HAP-1 (cell line): Measurements from ENCODE around the gene OAS3.

Experiments used
- DNase-seq, 2 experiments: peaks; one replicate each; pipeline ENCODE4 v3.0.0-alpha.2; 2016 to 2020; ENCODE audit warnings: low spot score in 2 of 2
- H3K27me3 ChIP-seq: fragments of 250-450 bp; sonication (Bioruptor Pico); 2 replicates; pipeline ENCODE4 v1.5.1; 2020; ENCODE audit warnings: low read depth, mild to moderate bottlenecking, moderate library complexity
- H3K36me3 ChIP-seq: fragments of 250-450 bp; sonication (Bioruptor Pico); replicated peaks from 2 replicates; pipeline ENCODE4 v1.5.1; 2020; ENCODE audit warnings: mild to moderate bottlenecking
- H3K4me1 ChIP-seq: fragments of 250-450 bp; sonication (Bioruptor Pico); 2 replicates; pipeline ENCODE4 v1.5.1; 2020; ENCODE audit warnings: mild to moderate bottlenecking
- H3K4me3 ChIP-seq: fragments of 250-450 bp; sonication (Bioruptor Pico); 2 replicates; pipeline ENCODE4 v1.5.1; 2020; ENCODE audit warnings: mild to moderate bottlenecking, moderate library complexity
- H3K9me3 ChIP-seq: fragments of 250-450 bp; sonication (Bioruptor Pico); 2 replicates; pipeline ENCODE4 v1.5.1; 2020; ENCODE audit warnings: mild to moderate bottlenecking, moderate library complexity
- in situ Hi-C: fragments of 300-500 bp; cut with MboI; formaldehyde crosslinking; loops from 3 replicates; pipeline ENCODE4 v1.14.3; 2020; ENCODE audit warnings: low sequenced_read_pairs, inconsistent platforms, mixed read lengths

OAS3 gene

DNA sequence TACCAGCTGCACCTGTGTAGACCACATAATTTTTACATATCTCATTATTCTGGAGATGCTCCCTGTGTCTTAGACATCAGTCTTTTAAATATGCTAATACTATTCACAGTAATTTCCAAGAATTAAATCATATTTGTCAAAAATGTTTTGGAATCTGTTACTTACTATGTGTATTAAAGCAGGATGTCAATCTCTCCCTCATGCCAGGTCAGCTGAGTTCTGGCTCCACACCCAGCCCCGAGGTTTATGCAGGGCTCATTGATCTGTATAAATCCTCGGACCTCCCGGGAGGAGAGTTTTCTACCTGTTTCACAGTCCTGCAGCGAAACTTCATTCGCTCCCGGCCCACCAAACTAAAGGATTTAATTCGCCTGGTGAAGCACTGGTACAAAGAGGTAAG lies 67.9 kb downstream of the OAS3 start:
- Histone ChIP-seq H3K4me3 (no peak overlapping the region), H3K36me3 (no peaks in the 10 kb centered on the region), H3K4me1 (no peaks in the 10 kb centered on the region), H3K27me3 (peaks cover 20% of the 10 kb centered on the region), H3K9me3 (peaks cover 2% of the 10 kb centered on the region; the same call in 1 of the 2 replicates)
- DNase-seq: no peak
- in situ Hi-C loops: no loop called here

DNA sequence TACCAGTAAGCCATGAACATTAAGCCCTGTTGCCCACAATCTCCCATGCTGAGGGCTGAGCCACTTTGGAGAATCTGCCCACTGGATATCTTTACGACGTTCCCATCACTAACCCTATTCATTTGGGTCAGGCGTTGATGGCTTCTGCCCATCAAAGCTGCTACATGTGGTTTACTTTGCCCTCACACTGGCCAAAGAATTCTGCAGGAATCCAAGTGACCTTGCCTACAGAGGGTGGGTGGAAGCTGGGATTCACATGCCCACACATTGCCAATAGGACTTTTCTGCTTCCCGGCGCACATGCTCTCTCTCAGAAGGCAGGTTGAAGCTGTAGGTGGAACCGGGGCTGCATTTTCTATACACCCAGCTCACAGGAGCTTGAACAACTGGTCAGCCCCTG lies 68.4 kb downstream of the OAS3 start:
- no peaks in the 10 kb centered on the region for H3K4me1 ChIP-seq
- H3K9me3 ChIP-seq: peaks cover 2% of the 10 kb centered on the region; the same call in 1 of the 2 replicates
- no peak overlapping the region for H3K4me3 ChIP-seq
- no peaks in the 10 kb centered on the region for H3K36me3 ChIP-seq
- DNase-seq: no peak
- in situ Hi-C loops: no loop called here
- H3K27me3 ChIP-seq: peaks cover 20% of the 10 kb centered on the region

DNA sequence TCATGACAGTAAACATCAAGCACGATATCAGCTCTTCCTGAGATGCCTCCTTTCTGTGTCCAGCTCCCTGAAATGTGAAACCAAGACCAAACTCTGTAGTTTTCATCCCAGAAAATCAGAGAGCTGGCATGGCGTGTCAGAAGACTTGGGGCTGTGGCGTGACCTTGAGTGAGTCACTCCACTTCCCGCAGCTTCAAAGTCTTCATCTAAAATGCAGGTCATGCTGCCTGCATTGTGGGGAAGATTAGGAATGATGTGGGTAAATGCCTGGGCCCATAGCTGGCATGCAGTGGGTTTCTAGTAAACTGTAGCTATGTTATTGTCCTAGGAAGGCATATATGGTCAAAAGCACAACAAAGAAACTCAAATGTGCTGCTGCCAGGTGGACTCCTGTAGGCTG lies 68.9 kb downstream of the OAS3 start:
- no peak overlapping the region for H3K4me3 ChIP-seq
- peaks cover 2% of the 10 kb centered on the region; the same call in 1 of the 2 replicates for H3K9me3 ChIP-seq
- H3K36me3 ChIP-seq: no peaks in the 10 kb centered on the region
- DNase-seq: no peak
- in situ Hi-C loops: no loop called here
- H3K27me3 ChIP-seq: peaks cover 20% of the 10 kb centered on the region
- H3K4me1 ChIP-seq: no peaks in the 10 kb centered on the region

DNA sequence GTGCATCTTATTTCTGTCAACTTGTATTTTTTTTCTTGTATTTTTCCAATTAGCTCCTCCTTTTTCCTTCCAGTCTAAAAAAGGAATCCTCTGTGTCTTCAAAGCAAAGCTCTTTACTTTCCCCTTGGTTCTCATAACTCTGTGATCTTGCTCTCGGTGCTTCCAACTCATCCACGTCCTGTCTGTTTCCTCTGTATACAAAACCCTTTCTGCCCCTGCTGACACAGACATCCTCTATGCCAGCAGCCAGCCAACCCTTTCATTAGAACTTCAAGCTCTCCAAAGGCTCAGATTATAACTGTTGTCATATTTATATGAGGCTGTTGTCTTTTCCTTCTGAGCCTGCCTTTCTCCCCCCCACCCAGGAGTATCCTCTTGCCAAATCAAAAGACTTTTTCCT lies 72.4 kb downstream of the OAS3 start:
- no peak for DNase-seq
- H3K4me1 ChIP-seq: no peaks in the 10 kb centered on the region
- in situ Hi-C loops: no loop called here
- H3K36me3 ChIP-seq: no peaks in the 10 kb centered on the region
- peaks cover 16% of the 10 kb centered on the region for H3K27me3 ChIP-seq
- peaks cover 2% of the 10 kb centered on the region; the same call in 1 of the 2 replicates for H3K9me3 ChIP-seq
- no peak overlapping the region for H3K4me3 ChIP-seq

DNA sequence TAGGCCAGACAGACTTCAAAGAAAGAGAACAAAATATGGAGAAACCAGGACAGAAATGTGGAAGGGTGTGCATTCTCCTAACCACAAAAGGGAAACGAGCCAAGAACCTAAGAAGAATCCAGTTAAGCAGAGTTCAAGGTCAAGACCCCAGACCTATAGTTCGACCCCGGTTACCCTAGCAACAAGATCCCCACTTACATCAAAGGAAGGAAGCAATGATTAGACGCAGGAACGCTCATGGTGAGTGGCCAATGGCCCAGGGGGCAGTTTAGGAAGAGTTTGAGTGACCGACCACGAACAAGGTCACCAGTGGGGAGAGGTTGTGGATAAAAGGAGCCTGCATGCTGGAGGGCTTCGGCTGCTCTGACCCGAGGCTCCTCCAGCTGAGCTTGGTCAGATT lies 76.3 kb downstream of the OAS3 start:
- DNase-seq: no peak
- in situ Hi-C loops: no loop called here
- Histone ChIP-seq H3K4me3 (no peak overlapping the region), H3K9me3 (peaks cover 2% of the 10 kb centered on the region; the same call in 1 of the 2 replicates), H3K4me1 (no peaks in the 10 kb centered on the region), H3K27me3 (peaks cover 6% of the 10 kb centered on the region), H3K36me3 (no peaks in the 10 kb centered on the region)

DNA sequence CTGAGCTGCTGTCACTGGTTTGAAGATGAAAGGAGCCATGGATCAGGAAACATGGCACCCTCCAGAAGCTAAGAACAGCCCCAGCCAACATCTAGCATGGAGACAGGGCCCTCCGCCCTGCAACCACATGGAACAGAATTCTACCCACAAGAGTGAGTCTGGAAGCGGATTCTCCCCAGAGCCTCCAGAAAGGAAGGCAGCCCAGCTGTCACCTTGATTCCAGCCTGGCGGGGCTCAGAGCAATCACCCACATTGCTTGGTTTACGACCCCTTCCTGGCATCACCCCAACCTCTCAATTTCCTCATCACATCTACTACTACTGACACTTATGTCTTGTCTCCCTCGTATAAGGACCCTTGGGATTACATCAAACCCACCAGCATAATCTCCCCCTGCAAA lies 78.5 kb downstream of the OAS3 start:
- H3K4me3 ChIP-seq: no peak overlapping the region
- in situ Hi-C loops: no loop called here
- peaks cover 13% of the 10 kb centered on the region for H3K27me3 ChIP-seq

DNA sequence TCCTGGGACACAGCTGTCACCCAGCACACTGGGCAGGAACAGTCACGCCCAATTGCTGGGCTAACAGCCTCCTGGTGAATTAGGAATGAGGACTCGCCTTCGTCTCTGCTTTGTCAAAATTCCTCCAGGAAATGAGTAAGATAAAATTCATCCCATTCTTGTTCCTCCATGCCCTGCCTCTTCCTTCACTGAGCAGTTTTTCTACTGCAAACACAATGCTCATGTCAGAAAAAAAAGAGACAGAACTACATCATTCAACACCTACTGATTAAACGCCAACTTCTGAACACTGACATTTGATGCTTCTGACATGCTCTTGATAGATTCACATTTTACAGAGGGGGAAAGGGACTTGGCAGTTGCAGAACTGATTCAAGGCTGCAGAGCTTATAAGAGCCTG lies 80.8 kb downstream of the OAS3 start:
- in situ Hi-C loops: no loop called here
- H3K36me3 ChIP-seq: no peaks in the 10 kb centered on the region
- H3K27me3 ChIP-seq: peaks cover 13% of the 10 kb centered on the region
- no peaks in the 10 kb centered on the region for H3K4me1 ChIP-seq
- no peaks in the 10 kb centered on the region for H3K9me3 ChIP-seq
- H3K4me3 ChIP-seq: no peak overlapping the region
- DNase-seq: no peak

More for the DNA sequence above, 78.5 kb downstream of the OAS3 start:
- no peaks in the 10 kb centered on the region for H3K9me3 ChIP-seq
- H3K4me1 ChIP-seq: no peaks in the 10 kb centered on the region
- no peaks in the 10 kb centered on the region for H3K36me3 ChIP-seq
- no peak for DNase-seq

DNA sequence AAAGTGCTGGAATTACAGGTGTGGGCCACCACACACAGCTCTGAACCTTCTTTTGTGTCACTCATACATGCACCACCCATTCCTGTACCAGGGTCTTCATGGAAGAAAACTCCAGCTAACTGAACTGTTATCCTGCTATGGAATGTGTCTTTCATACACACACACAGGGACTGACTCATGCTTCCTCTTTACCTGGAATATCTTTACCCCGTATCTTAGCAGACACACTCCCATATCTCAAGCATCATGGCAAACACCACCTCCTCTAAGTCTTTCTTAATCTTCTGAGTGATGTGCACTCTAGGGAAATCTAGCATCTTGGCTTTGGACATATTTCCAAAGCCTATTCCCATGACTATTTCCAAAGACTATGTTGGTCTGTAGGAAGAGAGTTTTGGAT lies 83.2 kb downstream of the OAS3 start:
- H3K4me3 ChIP-seq: no peak overlapping the region
- H3K27me3 ChIP-seq: peaks cover 13% of the 10 kb centered on the region
- no peaks in the 10 kb centered on the region for H3K4me1 ChIP-seq
- H3K9me3 ChIP-seq: 0 out of 2 replicates have a peak, but pooled peaks cover 2% of the 10 kb centered on the region
- DNase-seq: no peak
- in situ Hi-C loops: no loop called here
- no peaks in the 10 kb centered on the region for H3K36me3 ChIP-seq
